ENCODE data around the gene PRDX6. TPM values are rescaled to one million over a fixed set of nuclear protein-coding genes. Genes with fewer than 3 reads are reported as not detected.
"Not testable (repeated sequence)": the region's sequence is repeated elsewhere in the genome, so short reads cannot be mapped to it uniquely, and the experiment has no call there.

Gene PRDX6
- total RNA-seq, 6 donors from 2014 or later, result 94.3 to 330 (median 212) TPM

- ATAC-seq (ENCODE audit: low FRiP score in 2 of 2) (no peak), DNase-seq (no peak)
- Histone ChIP-seq H3K4me3 (no peak overlapping the region), H3K4me1 (no peaks in the 10 kb centered on the region), H3K27me3 (no peaks in the 10 kb centered on the region), H3K9me3 (no peaks in the 10 kb centered on the region), H3K27ac (no peak overlapping the region), H3K36me3 (peaks cover 27 to 54% (median 40%) of the 10 kb centered on the region in 4 donors)
- TF ChIP-seq POLR2AphosphoS5 (IDR thresholded peaks at IDR 0.05), result no peak
- TF ChIP-seq POLR2A (IDR thresholded peaks at IDR 0.05), result no peak
- no peak for TF ChIP-seq CTCF (IDR thresholded peaks at IDR 0.05)
- 92 to 97% methylated on average over 3 of the region's 3 CpGs for WGBS, 2 donors
Observed at GRCh38 chr1:173489929-173490328, 12.8 kb downstream of the PRDX6 start.

GRCh38 chr1:173491508-173491907, 14.4 kb downstream of the PRDX6 start:
- no peaks in the 10 kb centered on the region for H3K27me3 ChIP-seq
- H3K4me1 ChIP-seq, result no peaks in the 10 kb centered on the region
- H3K9me3 ChIP-seq, result no peaks in the 10 kb centered on the region
- H3K4me3 ChIP-seq, result no peak overlapping the region
- DNase-seq, result no peak
- TF ChIP-seq POLR2A (IDR thresholded peaks at IDR 0.05) (no peak), EP300 (IDR thresholded peaks at IDR 0.05) (no peak), POLR2AphosphoS5 (IDR thresholded peaks at IDR 0.05) (no peak), CTCF (IDR thresholded peaks at IDR 0.05) (no peak)
- H3K36me3 ChIP-seq, result peaks cover 13 to 38% (median 26%) of the 10 kb centered on the region in 4 donors
- ATAC-seq (ENCODE audit: low FRiP score in 2 of 2), result no peak
- H3K27ac ChIP-seq, result no peak overlapping the region
- WGBS, 2 donors, result 89 to 96% methylated on average over 2 of the region's 2 CpGs

DNA sequence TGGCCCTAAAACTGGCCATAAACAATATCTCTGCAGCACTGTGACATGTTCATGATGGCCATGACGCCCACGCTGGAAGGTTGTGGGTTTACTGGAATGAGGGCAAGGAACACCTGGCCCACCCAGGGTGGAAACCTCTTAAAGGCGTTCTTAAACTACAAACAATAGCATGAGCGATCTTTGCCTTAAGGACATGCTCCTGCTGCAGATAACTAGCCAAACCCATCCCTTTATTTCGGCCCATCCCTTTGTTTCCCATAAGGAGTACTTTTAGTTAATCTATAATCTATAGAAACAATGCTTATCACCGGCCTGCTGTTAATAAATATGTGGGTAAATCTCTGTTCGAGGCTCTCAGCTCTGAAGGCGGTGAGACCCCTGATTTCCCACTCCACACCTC, 16.0 kb downstream of the PRDX6 start:
- peaks cover 0 to 22% (median 12%) of the 10 kb centered on the region in 4 donors for H3K36me3 ChIP-seq
- WGBS, 2 donors, result 97 to 98% methylated on average over 8 of the region's 8 CpGs
- not testable (repeated sequence) for ATAC-seq (ENCODE audit: low FRiP score in 2 of 2); H3K4me3 ChIP-seq; DNase-seq; H3K4me1 ChIP-seq; H3K27me3 ChIP-seq; H3K27ac ChIP-seq; H3K9me3 ChIP-seq

GRCh38 chr1:173495609-173496267, 18.6 kb downstream of the PRDX6 start:
- Histone ChIP-seq H3K4me1 (no peaks in the 10 kb centered on the region), H3K27ac (no peak overlapping the region), H3K36me3 (no peaks in the 10 kb centered on the region), H3K4me3 (no peak overlapping the region), H3K9me3 (no peaks in the 10 kb centered on the region), H3K27me3 (no peaks in the 10 kb centered on the region)
- ATAC-seq (ENCODE audit: low FRiP score in 2 of 2) (no peak), DNase-seq (no peak)
- WGBS, 2 donors, result 86 to 90% methylated on average over 8 of the region's 8 CpGs
- TF ChIP-seq CTCF (IDR thresholded peaks at IDR 0.05) (no peak), POLR2AphosphoS5 (IDR thresholded peaks at IDR 0.05) (no peak), POLR2A (IDR thresholded peaks at IDR 0.05) (no peak), EP300 (IDR thresholded peaks at IDR 0.05) (no peak)

DNA sequence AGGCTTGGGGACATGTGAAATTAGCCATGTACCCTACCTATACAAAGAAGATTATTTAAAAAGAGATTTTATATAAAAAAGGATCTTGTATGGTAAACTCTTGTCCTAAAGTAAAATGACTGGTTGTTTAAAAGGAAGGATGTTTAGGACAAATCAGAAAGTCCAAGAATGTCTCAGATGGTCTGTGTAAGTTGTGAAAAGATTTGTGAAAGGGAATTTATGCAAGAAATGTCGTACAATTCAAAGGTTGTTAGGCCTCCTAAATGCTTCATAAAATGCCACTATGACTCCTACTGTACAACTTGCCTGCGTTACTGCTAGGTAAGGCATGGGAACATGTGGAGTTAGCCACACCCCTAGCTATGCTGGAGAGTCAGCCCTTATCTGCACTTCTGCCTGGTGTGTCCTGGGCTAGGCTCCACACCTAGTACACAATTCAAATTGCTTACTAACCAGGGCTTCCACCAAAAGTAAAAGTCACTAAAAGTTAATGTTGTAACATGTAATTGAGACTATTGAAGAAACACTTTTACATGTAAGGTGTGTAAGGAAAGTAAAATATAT, 19.7 kb downstream of the PRDX6 start:
- TF ChIP-seq EP300 (IDR thresholded peaks at IDR 0.05), result no peak
- TF ChIP-seq POLR2A (IDR thresholded peaks at IDR 0.05), result no peak
- no peak for TF ChIP-seq POLR2AphosphoS5 (IDR thresholded peaks at IDR 0.05)
- TF ChIP-seq CTCF (IDR thresholded peaks at IDR 0.05), result no peak
- no peak overlapping the region for H3K27ac ChIP-seq
- ATAC-seq (ENCODE audit: low FRiP score in 2 of 2), result no peak
- no peaks in the 10 kb centered on the region for H3K36me3 ChIP-seq
- H3K4me3 ChIP-seq, result no peak overlapping the region
- no peaks in the 10 kb centered on the region for H3K27me3 ChIP-seq
- no peaks in the 10 kb centered on the region for H3K4me1 ChIP-seq
- DNase-seq, result no peak
- no peaks in the 10 kb centered on the region for H3K9me3 ChIP-seq
- WGBS, 2 donors, result 76 to 80% methylated on average over 2 of the region's 2 CpGs

Measured in upper lobe of left lung (tissue), 6 donors.